ENCODE measurements around the gene FPR2.

GRCh38 chr19:51794885-51795490 is 34.0 kb downstream of the FPR2 start, which contains the start of gene FPR3:
- TF ChIP-seq RBM15 (IDR thresholded peaks at IDR 0.05; ENCODE audit: insufficient read depth, low read length) (no peak), E2F5 (CRISPR knock-in tag; IDR thresholded peaks at IDR 0.05) (no peak), SMC3 (conservative IDR thresholded peaks at IDR 0.05; ENCODE audit: insufficient read depth, low read depth, low read length) (no peak), NRF1 (conservative IDR thresholded peaks at IDR 0.05 in 1 of 2, IDR thresholded peaks at IDR 0.05 in 1 of 2) (no peak), BHLHE40 (IDR thresholded peaks at IDR 0.05; ENCODE audit: low read length) (no peak), SIN3B (IDR thresholded peaks at IDR 0.05; ENCODE audit: low read depth) (no peak), NFIC (IDR thresholded peaks at IDR 0.05) (no peak), PHTF2 (CRISPR knock-in tag; IDR thresholded peaks at IDR 0.05) (no peak), CEBPB (tag; IDR thresholded peaks at IDR 0.05) (no peak), CBX8 (IDR thresholded peaks at IDR 0.05; ENCODE audit: borderline replicate concordance, extremely low read depth, low read depth, low read length, poor library complexity, severe bottlenecking) (no peak), PTBP1 (IDR thresholded peaks at IDR 0.05; ENCODE audit: low read depth, low read length) (no peak)

All from K562 (cell line).